Measurements from ENCODE around the gene COIL. TPM values are rescaled to one million over a fixed set of nuclear protein-coding genes. Genes with fewer than 3 reads are reported as not detected.

Gene COIL
- total RNA-seq, 4 donors from 2014 or later = 6.3 to 9.7 (median 9.0) TPM

DNA sequence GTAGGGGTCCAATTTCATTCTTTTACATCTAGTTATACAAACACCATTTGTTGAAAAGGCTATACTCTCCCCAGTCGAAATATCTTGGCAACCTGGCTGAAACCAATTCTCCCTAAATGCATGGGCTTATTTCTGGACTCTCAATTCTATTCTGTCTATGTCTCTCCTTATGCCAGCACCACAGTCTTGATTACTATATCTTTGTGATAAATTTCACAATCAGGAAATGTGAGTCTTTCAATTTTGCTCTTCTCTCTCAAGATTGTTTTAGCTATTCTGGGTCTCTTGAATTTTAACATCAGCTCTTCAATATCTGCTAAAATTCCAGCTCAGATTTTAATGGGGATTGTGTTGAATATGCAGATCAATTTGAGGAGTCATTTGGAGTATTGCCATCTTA, 41.1 kb downstream of the COIL start:
- H3K9me3 ChIP-seq = no peaks in the 10 kb centered on the region
- no peak overlapping the region for H3K4me3 ChIP-seq
- DNase-seq (no peak), ATAC-seq (no peak)
- in situ Hi-C loops (cut with MboI; ENCODE audit: low sequenced_read_pairs in 4 of 4) (no loop called here), intact Hi-C loops (cut with DNase I; ENCODE audit: low total_unique reads) (no loop called here)
- H3K36me3 ChIP-seq = no peaks in the 10 kb centered on the region
- no peak overlapping the region for H3K27ac ChIP-seq
- no peaks in the 10 kb centered on the region for H3K27me3 ChIP-seq
- H3K4me1 ChIP-seq = peaks cover 12 to 13% of the 10 kb centered on the region in 2 donors
- no peak for TF ChIP-seq POLR2A (IDR thresholded peaks at IDR 0.05)
- TF ChIP-seq, protein P1, sequence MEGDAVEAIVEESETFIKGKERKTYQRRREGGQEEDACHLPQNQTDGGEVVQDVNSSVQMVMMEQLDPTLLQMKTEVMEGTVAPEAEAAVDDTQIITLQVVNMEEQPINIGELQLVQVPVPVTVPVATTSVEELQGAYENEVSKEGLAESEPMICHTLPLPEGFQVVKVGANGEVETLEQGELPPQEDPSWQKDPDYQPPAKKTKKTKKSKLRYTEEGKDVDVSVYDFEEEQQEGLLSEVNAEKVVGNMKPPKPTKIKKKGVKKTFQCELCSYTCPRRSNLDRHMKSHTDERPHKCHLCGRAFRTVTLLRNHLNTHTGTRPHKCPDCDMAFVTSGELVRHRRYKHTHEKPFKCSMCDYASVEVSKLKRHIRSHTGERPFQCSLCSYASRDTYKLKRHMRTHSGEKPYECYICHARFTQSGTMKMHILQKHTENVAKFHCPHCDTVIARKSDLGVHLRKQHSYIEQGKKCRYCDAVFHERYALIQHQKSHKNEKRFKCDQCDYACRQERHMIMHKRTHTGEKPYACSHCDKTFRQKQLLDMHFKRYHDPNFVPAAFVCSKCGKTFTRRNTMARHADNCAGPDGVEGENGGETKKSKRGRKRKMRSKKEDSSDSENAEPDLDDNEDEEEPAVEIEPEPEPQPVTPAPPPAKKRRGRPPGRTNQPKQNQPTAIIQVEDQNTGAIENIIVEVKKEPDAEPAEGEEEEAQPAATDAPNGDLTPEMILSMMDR (IDR thresholded peaks at IDR 0.05 in 4 of 5, conservative IDR thresholded peaks at IDR 0.05 in 1 of 5) = no peak

DNA sequence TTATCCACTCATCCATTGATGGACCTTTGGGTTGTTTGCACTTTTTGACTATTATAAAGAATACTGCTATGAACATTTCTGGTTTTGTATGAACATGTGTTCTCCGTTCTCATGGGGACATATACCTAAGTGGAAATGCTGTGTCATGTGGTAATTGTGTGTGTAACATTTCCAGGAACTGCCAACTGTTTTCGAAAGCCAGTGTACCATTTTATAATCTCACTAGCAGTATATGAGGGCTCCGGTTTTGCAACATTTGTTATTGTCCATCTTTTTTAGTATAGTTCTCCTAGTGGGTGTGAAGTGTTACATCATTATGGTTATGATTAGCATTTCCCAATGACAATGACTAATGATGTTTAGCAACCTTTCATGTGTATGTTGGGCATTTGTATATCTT, 41.9 kb downstream of the COIL start:
- no peak for ATAC-seq
- H3K9me3 ChIP-seq = no peaks in the 10 kb centered on the region
- intact Hi-C loops (cut with DNase I; ENCODE audit: low total_unique reads) (no loop called here), in situ Hi-C loops (cut with MboI; ENCODE audit: low sequenced_read_pairs in 4 of 4) (no loop called here)
- peak overlapping the region in 2 of 4 donors; percentile 11 to 17 for H3K27ac ChIP-seq
- H3K36me3 ChIP-seq = no peaks in the 10 kb centered on the region
- no peaks in the 10 kb centered on the region for H3K27me3 ChIP-seq
- H3K4me3 ChIP-seq = no peak overlapping the region
- peaks cover 13 to 16% of the 10 kb centered on the region in 2 donors for H3K4me1 ChIP-seq
- no peak for DNase-seq
- TF ChIP-seq, protein P1 (IDR thresholded peaks at IDR 0.05 in 4 of 5, conservative IDR thresholded peaks at IDR 0.05 in 1 of 5) = no peak
- no peak for TF ChIP-seq POLR2A (IDR thresholded peaks at IDR 0.05)

DNA sequence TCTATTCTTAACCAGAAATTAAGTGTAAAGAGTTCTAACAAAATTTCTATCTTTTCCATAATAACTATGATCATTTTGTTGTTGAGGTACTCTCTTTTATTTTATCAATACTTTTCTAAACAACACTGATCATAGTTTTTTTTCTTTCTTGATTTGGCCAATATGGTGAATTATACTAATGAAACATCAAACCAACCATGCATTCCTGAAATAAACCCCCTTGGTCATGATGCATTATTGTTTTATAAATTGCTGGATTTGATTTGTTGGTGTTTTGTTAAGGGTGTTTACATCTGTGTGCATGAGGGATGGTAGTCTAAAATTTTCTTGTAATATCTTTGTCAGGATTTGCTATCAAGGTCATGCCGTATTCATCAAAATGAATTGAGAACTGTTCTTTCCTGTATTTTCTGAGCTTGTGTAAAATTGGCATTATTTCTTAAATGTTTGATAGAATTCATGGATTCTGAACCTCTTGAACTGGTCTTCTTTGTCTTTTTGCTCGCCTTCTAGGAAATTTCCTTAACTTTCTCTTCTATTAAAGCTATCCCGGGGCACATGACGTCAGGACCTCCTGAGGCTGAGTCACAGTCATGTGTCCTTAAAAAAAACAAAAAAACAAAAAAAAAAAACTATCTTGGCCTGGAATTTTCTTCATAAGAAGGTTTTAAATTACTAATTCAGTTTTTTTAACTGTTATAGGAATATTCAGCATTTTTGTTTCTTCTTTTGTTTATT, 43.1 kb downstream of the COIL start:
- Histone ChIP-seq H3K36me3 (no peaks in the 10 kb centered on the region), H3K27ac (peak overlapping the region in 1 of 4 donors; percentile 11), H3K4me3 (no peak overlapping the region), H3K4me1 (peaks cover 18 to 21% of the 10 kb centered on the region in 2 donors), H3K27me3 (no peaks in the 10 kb centered on the region), H3K9me3 (no peaks in the 10 kb centered on the region)
- intact Hi-C loops (cut with DNase I; ENCODE audit: low total_unique reads) = no loop called here
- no peak for ATAC-seq
- no peak for TF ChIP-seq POLR2A (IDR thresholded peaks at IDR 0.05)
- TF ChIP-seq, protein P1 (IDR thresholded peaks at IDR 0.05 in 4 of 5, conservative IDR thresholded peaks at IDR 0.05 in 1 of 5) = no peak
- in situ Hi-C loops (cut with MboI; ENCODE audit: low sequenced_read_pairs in 4 of 4) = no loop called here
- DNase-seq = no peak

DNA sequence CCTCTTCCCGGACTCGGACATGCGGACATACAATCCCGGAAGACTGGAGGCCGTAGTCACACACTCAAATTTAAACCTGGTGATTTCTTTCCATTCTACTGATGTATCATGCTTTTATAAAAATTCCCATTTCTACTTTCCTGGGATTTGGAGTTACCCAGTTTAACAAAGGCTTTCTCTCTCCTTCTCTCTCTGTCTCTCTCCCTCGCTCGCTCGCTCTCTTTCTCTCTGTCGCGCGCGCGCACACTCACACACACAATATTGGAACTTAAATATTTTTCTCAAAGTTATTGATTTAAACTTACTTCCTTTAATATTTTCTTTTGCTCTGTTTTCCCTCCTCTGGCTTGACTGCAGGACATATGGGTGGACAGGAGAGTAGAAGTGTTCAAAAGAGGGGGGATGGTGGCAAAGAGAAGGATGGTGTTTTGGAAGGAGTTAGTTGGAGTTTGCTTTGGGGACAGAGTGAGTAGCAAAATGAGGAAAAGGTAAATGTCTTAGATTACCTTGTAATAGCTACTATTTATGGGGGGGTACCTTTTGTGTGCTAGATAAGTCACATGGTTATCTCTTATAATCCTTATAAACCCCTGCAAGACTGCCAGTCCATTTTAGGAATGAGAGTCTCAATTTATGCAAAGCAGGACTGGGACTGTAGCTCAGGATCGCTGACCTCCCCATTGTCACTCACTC, 46.1 kb downstream of the COIL start:
- in situ Hi-C loops (cut with MboI; ENCODE audit: low sequenced_read_pairs in 4 of 4) = no loop called here
- peak overlapping the region; percentile 85 to 95 (median 87) for H3K27ac ChIP-seq
- peak in 1 of 2 donors; percentile 3 for ATAC-seq
- no peaks in the 10 kb centered on the region for H3K9me3 ChIP-seq
- H3K27me3 ChIP-seq = no peaks in the 10 kb centered on the region
- TF ChIP-seq, protein P1 (IDR thresholded peaks at IDR 0.05 in 4 of 5, conservative IDR thresholded peaks at IDR 0.05 in 1 of 5) = no peak
- TF ChIP-seq POLR2A (IDR thresholded peaks at IDR 0.05) = no peak
- peak overlapping the region; percentile 68 to 87 (median 74) for H3K4me3 ChIP-seq
- H3K4me1 ChIP-seq = peaks cover 47% of the 10 kb centered on the region in 2 donors
- no peak for DNase-seq
- no peaks in the 10 kb centered on the region for H3K36me3 ChIP-seq
- intact Hi-C loops (cut with DNase I; ENCODE audit: low total_unique reads) = loop anchor here (1.0 to 5.0 kb wide), 4 partner anchors 26 to 322 kb away; partner anchors contain the start of genes COIL, NOG and SCPEP1

All from gastrocnemius medialis (tissue), 4 donors.